RKO (cell line): ENCODE data around the gene TMEM225B.
A peak's percentile ranks its signal among the peaks of the same experiment; 100 is the strongest.
"Not testable (repeated sequence)": the region's sequence is repeated elsewhere in the genome, so short reads cannot be mapped to it uniquely, and the experiment has no call there.

Source experiments
- DNase-seq: peaks from one replicate; pipeline ENCODE4 v3.0.0-alpha.2; 2016; ENCODE audit warnings: low spot score

Gene TMEM225B

GRCh38 chr7:99623702-99624447 is 25.8 kb downstream of the TMEM225B start:
- DNase-seq = no peak

GRCh38 chr7:99624484-99624883 is 26.4 kb downstream of the TMEM225B start:
- DNase-seq = no peak

GRCh38 chr7:99625321-99625720 is 27.3 kb downstream of the TMEM225B start:
- no peak for DNase-seq

GRCh38 chr7:99625961-99626360 is 27.9 kb downstream of the TMEM225B start:
- no peak for DNase-seq

GRCh38 chr7:99626661-99627060 is 28.6 kb downstream of the TMEM225B start:
- DNase-seq = no peak

- DNase-seq = no peak
Observed at GRCh38 chr7:99627513-99627912, 29.4 kb downstream of the TMEM225B start.

GRCh38 chr7:99628471-99629465 is 30.7 kb downstream of the TMEM225B start:
- DNase-seq = no peak

- DNase-seq = no peak
Observed at GRCh38 chr7:99629643-99630042, 31.6 kb downstream of the TMEM225B start.

- DNase-seq = peak; percentile 44
Observed at GRCh38 chr7:99631295-99632109, 33.4 kb downstream of the TMEM225B start.

GRCh38 chr7:99637414-99637813 is 39.3 kb downstream of the TMEM225B start:
- not testable (repeated sequence) for DNase-seq

GRCh38 chr7:99638731-99639130 is 40.7 kb downstream of the TMEM225B start:
- no peak for DNase-seq

GRCh38 chr7:99639267-99639666 is 41.2 kb downstream of the TMEM225B start:
- no peak for DNase-seq

GRCh38 chr7:99642027-99642426 is 44.0 kb downstream of the TMEM225B start:
- no peak for DNase-seq

- DNase-seq = no peak
Observed at GRCh38 chr7:99643464-99643863, 45.4 kb downstream of the TMEM225B start.

- DNase-seq = no peak
Observed at GRCh38 chr7:99644431-99644830, 46.4 kb downstream of the TMEM225B start.

- no peak for DNase-seq
Observed at GRCh38 chr7:99645590-99645989, 47.5 kb downstream of the TMEM225B start.

GRCh38 chr7:99648843-99649242 is 50.8 kb downstream of the TMEM225B start:
- no peak for DNase-seq

GRCh38 chr7:99651290-99651689 is 53.2 kb downstream of the TMEM225B start:
- no peak for DNase-seq

- DNase-seq = no peak
Observed at GRCh38 chr7:99652671-99653070, 54.6 kb downstream of the TMEM225B start.

- not testable (repeated sequence) for DNase-seq
Observed at GRCh38 chr7:99653269-99653668, 55.2 kb downstream of the TMEM225B start.

GRCh38 chr7:99653754-99654153 is 55.7 kb downstream of the TMEM225B start:
- no peak for DNase-seq

- not testable (repeated sequence) for DNase-seq
Observed at GRCh38 chr7:99654626-99655025, 56.6 kb downstream of the TMEM225B start.
